Measurements from ENCODE around the gene RUNDC3A.
"Not testable (repeated sequence)": the region's sequence is repeated elsewhere in the genome, so short reads cannot be mapped to it uniquely, and the experiment has no call there.

Gene RUNDC3A

DNA sequence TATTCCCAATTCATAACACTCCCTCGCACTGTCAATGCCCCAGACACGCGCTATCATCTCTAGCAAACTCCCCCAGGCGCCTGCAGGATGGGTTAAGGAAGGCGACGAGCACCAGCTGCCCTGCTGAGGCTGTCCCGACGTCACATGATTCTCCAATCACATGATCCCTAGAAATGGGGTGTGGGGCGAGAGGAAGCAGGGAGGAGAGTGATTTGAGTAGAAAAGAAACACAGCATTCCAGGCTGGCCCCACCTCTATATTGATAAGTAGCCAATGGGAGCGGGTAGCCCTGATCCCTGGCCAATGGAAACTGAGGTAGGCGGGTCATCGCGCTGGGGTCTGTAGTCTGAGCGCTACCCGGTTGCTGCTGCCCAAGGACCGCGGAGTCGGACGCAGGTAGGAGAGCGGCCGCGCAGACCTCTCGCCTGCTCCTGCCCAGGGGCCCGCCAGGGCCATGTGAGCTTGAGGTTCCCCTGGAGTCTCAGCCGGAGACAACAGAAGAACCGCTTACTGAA is 36.6 kb downstream of the RUNDC3A start, which contains the start of gene GRN:
Gene GRN, plus strand, starts transcription at position 364 of the 515 bp plus-strand sequence. CDS start 3,863 bp downstream, outside the sequence.
- DNase-seq (ENCODE audit: low read depth): peak; percentile 69

GRCh38 chr17:44345454-44346026 is 37.1 kb downstream of the RUNDC3A start:
- DNase-seq (ENCODE audit: low read depth): peak; percentile 27

- DNase-seq (ENCODE audit: low read depth): no peak
Measured at GRCh38 chr17:44346064-44346844, 37.9 kb downstream of the RUNDC3A start.

DNA sequence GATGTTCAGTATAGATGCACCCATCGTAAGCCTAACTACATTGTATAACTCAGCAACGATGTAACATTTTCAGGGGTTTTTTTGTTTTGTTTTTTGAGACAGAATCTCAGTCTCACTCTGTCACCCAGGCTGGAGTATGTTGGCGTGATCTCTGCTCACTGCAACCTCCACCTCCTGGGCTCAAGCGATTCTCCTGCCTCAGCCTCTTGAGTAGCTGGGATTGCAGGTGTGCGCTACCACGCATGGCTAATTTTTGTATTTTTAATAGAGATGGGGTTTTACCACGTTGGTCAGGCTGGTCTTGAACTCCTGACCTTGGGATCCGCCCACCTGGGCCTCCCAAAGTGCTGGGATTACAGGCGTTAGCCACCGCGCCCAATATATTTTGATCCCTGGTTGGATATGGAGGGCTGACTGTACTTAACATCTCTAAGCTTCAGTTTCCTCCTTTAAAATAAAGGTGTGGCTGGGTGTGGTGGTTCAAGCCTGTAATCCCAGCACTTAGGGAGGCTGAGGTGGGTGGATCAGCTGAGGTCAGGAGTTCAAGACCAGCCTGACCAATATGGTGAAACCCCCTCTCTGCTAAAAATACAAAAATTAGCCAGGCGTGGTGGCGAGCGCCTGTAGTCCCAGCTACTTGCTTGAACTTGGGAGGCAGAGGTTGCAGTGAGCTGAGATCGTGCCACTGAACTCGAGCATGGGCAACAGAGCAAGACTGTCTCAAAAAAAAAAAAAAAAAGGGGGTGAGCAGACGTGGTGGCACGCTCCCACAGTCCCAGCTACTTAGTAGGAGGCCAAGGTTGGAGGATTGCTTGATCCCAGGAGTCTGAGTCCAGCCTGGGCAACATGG is 39.0 kb downstream of the RUNDC3A start:
- DNase-seq (ENCODE audit: low read depth): not testable (repeated sequence)

DNA sequence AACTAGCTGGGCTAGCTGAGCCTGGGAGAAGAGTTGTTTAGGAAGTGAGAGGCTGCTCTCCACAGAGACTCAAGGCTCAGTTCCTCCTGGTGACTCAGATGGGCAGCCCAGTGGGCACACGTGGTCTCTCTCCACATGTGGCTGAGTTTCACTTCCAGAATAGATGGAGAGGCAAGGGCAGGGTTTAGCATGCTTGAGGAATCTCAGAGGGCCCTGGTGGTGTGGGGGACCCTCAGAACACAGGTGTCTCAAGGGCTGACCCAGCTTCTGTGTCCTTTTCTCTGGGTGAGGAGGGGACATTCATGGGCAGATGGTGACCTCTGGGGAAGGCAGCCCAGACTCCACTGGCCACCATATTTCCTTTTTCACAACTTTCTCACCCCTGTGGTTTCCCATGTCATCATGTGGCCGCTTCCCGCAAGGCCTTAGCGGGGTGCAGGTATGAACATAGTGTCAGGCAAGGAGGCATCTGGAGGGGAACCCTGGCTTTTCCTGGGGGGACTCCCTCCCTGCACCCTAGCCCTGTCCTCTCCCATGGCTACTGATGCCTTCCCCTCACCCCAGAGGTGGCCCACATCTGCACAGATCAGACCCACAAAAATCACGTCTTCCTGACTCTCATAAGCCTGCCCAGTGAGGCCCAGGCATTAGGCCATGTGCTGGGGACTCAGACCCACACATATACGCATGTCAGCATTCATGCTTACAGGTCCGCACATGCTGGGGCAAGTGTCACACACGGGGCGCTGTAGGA is 40.0 kb downstream of the RUNDC3A start:
- DNase-seq (ENCODE audit: low read depth): no peak

DNA sequence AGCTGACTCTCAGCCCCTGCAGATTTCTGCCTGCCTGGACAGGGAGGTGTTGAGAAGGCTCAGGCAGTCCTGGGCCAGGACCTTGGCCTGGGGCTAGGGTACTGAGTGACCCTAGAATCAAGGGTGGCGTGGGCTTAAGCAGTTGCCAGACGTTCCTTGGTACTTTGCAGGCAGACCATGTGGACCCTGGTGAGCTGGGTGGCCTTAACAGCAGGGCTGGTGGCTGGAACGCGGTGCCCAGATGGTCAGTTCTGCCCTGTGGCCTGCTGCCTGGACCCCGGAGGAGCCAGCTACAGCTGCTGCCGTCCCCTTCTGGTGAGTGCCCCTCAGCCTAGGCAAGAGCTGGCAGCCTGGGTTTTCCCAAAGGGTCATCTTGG is 40.6 kb downstream of the RUNDC3A start:
- DNase-seq (ENCODE audit: low read depth): no peak

GRCh38 chr17:44349553-44350070 is 41.2 kb downstream of the RUNDC3A start:
- DNase-seq (ENCODE audit: low read depth): no peak

GRCh38 chr17:44350733-44351226 is 42.4 kb downstream of the RUNDC3A start:
- DNase-seq (ENCODE audit: low read depth): peak; percentile 61

- DNase-seq (ENCODE audit: low read depth): no peak
Measured at GRCh38 chr17:44351464-44351863, 43.1 kb downstream of the RUNDC3A start.

- DNase-seq (ENCODE audit: low read depth): no peak
Measured at GRCh38 chr17:44351961-44352827, 43.8 kb downstream of the RUNDC3A start.

- no peak for DNase-seq (ENCODE audit: low read depth)
Measured at GRCh38 chr17:44352828-44353671, 44.6 kb downstream of the RUNDC3A start.

GRCh38 chr17:44353672-44354331 is 45.4 kb downstream of the RUNDC3A start:
- DNase-seq (ENCODE audit: low read depth): no peak

DNA sequence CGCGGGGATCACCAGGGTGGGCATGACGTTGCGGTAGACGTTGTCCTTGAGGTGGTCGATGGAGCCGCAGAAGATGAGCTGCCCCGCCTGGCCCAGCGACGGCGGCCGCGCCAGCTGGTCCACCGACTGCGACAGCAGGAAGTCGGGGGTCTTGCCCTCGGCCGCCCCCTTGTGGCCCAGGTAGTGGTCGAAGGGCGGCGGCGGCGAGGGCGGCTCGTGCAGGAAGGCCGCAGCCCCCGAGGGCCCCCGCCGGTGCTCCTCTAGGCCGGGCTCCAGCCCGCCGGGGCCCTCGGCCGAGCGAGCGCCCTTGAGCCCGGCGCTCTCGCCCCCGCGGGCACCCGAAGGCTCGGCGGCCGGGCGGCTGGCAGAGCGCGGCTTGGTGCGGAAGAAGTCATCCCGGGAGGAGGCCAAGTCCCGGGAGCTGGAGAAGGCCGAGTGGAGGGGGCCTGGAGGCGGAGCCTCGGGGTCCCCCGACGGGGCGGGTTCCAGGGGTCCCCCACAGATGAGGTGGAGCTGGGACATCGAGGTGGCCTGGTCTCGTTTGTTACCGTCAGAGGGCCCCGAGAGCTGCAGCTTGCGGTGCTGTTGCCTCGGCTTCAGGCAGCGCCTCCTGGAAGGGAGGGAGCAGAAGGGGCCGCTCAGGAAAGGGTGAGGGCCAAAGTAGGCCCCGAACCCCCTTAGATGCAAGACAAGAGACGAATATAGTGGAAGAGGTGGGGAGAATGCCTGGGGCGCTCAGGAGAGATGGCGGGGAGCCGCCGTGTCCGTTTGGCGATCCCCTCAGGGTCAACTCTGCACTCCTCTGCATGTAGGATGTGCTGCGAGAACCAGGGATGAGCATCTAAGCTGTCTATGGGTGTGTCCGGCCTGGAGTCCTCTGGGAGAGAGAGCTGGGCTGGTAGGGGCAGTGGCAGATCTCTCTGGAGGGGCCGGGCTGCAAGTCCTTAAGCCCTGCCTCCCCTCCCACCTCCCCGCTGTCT is 46.5 kb downstream of the RUNDC3A start:
- peak; percentile 39 for DNase-seq (ENCODE audit: low read depth)

DNA sequence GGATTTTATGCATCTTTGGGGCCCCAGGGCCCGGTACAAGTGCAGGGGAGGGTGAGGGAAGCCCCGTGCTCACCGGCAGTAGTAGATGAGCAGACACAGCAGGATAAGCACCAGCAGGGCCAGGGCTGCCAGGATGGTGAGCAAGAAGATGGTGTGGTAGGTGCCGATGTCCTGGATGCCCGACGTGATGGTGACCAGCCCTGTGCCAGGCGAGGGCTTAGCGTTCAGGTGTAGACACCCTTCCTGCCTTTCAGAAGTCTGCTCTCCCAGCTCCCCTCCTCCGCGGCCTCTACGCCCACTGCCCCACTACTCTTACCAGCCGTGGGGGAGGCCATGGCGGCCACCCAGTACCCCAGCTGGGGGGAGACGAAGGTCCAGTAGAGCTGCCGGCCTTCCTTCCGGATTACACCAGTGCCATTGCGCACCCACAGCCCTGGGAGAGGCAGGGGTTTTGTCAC is 47.3 kb downstream of the RUNDC3A start:
- DNase-seq (ENCODE audit: low read depth): no peak

GRCh38 chr17:44356241-44356640 is 47.8 kb downstream of the RUNDC3A start:
- DNase-seq (ENCODE audit: low read depth): no peak

GRCh38 chr17:44358066-44358465 is 49.7 kb downstream of the RUNDC3A start:
- no peak for DNase-seq (ENCODE audit: low read depth)

- no peak for DNase-seq (ENCODE audit: low read depth)
Measured at GRCh38 chr17:44359006-44359405, 50.6 kb downstream of the RUNDC3A start.

All from stimulated activated CD8-positive, alpha-beta memory T cell treated with anti-CD3 and anti-CD28 coated beads, Interleukin-12 subunit alpha, Interleukin-12 subunit beta, amount 100 ng/mL, for 1 hour (primary cell).